Measurements from ENCODE around the gene OTUD3. TPM values are rescaled to one million over a fixed set of nuclear protein-coding genes. Genes with fewer than 3 reads are reported as not detected.

The OTUD3 gene
- total RNA-seq, 4 donors from 2014 or later: 3.9 to 7.3 (median 5.9) TPM

DNA sequence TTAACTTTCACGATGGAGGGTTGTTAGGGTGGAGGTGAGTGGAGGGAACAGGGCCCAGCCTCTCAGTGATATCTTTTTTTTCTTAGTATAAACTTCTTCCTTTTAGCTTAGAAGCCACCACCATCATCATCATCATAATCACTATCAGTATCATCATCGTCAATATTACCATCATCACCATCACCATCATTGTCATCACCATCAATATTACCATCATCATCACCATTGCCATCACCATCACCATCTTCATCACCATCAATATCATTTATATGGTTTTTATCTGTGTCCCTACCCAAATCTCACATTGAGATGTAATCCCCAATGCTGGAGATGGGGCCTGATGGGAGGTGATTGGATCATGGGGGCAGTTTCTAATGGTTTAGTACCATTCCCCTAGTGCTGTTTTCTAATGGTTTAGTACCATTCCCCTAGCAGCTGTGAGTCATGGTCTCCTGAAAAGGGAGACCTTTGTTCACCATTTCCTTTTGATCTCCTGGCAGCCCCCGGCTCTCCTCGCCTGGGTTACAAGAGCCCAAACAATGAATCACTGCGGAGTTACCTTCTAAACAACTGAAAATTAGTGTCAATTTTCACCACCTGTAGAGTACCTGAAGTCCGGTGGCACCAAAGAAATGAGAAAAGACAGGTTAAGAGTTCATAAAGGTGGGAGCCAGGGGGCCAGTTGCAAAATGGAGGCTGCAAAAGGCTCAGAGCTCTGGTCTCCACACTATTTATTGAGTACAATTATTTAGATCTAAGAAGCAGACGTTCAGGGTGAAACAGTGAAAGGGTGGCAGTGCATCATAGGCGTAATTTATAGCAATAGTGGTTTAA is 44.3 kb downstream of the OTUD3 start:
- TF ChIP-seq, protein P1, sequence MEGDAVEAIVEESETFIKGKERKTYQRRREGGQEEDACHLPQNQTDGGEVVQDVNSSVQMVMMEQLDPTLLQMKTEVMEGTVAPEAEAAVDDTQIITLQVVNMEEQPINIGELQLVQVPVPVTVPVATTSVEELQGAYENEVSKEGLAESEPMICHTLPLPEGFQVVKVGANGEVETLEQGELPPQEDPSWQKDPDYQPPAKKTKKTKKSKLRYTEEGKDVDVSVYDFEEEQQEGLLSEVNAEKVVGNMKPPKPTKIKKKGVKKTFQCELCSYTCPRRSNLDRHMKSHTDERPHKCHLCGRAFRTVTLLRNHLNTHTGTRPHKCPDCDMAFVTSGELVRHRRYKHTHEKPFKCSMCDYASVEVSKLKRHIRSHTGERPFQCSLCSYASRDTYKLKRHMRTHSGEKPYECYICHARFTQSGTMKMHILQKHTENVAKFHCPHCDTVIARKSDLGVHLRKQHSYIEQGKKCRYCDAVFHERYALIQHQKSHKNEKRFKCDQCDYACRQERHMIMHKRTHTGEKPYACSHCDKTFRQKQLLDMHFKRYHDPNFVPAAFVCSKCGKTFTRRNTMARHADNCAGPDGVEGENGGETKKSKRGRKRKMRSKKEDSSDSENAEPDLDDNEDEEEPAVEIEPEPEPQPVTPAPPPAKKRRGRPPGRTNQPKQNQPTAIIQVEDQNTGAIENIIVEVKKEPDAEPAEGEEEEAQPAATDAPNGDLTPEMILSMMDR (IDR thresholded peaks at IDR 0.05; ENCODE audit: low read depth): no peak

DNA sequence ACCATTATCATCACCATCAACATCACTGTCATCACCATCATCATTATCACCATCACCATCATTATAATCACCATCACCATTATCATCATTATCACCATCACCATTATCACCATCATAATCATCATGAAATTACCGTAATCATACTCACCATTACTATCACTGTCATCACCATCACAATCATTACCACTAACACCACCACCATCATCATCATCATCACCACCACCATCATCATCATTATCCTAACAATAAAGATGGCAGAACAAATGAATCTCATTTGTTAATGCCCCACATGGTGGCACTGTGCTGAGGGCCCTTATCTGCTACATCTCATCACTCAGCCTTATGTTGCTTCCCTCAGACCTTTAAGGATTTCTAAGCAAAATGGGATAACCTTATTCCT is 50.7 kb downstream of the OTUD3 start:
- TF ChIP-seq, protein P1 (IDR thresholded peaks at IDR 0.05; ENCODE audit: low read depth): no peak

DNA sequence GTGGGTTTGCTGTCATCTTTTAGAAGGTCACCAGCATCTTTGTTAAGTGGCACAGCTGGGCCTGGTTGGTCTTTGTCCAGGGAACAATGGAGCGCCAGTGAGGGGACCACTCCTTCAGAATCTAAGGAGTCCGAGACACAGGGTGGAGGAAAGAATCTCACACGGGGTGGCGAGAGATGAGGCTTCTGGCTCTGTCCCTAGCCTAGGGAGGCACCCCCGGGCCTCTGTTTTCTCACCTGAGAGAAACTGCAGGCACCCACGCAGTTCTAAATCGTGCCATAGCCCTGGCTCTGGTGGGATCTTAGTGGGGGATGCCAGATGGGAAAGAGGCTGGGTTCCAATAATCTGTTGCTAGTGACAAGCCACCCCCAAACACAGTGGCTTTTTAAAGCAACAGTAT is 52.1 kb downstream of the OTUD3 start:
- TF ChIP-seq, protein P1 (IDR thresholded peaks at IDR 0.05; ENCODE audit: low read depth): no peak

DNA sequence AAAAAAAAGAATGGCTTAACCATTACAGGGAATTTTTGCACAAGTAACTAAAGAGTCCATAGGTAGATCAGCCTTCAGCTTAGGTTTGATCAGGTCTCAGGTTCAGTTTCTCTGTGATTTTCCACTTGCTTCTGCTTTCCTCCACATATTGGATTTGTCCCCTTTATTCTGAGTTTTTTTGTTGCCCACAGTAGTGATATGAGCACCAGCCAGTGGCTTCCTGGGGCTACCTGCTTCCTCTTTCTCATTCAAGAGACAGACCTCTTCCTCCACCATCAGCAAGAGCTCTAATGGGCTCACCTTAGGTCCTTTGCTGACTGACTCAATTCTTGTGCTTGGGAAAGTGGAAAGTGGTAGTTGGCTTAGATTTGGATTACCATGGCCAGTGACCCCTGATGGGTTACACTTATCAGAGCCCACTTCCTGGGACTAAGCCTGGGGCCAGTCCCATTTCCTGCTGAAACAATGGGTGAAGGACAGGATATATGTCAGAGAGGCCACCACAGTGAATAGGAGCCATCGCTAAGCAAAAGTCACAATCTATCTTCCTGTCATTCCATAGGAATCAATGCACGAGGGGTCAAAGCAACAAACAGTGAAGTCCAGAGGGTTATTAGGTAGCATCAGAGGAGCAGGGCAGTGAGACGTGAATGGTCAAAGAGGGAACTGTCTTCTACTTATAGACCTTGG is 54.0 kb downstream of the OTUD3 start:
- TF ChIP-seq, protein P1 (IDR thresholded peaks at IDR 0.05; ENCODE audit: low read depth): no peak

DNA sequence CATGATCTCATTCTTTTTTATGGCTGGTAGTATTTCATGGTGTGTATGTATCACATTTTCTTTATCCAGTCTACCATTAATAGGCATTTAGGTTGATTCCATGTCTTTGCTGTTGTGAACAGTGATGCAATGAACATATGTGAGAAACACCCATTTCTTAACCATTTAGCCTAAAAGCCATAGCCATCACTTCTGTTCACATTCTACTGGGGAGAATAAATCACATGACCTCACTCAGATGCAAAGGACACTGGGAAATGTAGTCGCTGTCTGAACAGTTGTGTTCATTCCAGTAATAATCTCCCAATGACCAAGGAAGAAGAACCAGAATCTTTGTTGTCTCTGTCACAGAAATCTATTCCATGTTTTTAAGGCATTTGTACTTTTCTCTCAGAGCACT is 56.3 kb downstream of the OTUD3 start:
- TF ChIP-seq, protein P1 (IDR thresholded peaks at IDR 0.05; ENCODE audit: low read depth): no peak

DNA sequence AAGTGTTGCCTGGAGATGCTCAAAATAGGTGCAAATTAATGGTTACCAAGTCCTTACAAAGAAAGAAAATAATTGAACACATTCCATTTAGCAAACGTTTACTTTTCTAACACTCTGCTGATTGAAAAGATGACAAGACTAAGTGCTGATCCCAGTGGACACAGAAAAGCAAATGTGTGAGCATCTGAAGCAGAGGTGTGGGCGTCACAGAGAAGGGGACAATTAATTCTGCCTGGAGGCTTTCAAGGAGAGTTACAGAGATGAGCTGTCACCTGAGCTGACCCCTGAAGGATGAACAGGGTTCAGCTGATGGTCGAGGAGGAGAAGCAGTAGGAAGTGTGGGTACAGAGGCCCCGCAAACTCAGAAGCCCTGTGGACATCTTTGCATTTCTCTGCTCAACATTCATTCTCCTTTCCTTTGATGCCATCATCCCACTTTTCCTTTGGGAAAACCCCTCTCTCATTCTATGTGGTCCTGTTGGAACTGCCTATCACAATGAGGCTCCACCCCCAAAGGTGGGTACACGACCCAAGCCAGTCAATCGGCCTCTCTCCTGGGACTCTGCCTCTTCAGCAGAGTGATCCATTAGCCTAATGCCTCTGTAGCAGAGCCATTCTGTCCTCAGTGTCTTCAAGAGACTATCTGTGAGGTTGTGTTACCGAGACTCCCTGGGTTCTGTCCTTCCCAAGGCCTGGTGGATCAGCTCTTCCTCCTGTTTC is 58.5 kb downstream of the OTUD3 start:
- TF ChIP-seq, protein P1 (IDR thresholded peaks at IDR 0.05; ENCODE audit: low read depth): no peak

DNA sequence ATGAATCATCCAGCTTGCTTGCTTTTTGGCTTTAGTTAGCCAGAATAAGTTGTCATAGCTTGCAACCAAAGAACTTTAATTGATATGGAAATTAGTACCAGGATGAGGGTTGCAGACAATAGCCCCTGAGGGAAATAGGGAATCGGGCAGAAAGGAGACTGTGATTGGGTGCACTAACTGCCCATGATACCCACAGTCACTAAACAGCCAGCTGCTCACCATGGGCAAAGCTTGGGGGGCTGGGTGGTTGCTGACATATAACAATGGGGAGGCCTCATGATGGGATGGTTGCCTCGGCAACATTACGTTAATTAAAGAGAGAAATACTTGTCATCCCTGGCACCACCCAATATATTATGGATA is 59.0 kb downstream of the OTUD3 start:
- TF ChIP-seq, protein P1 (IDR thresholded peaks at IDR 0.05; ENCODE audit: low read depth): no peak
